GM23338 (cell line): ENCODE measurements around the gene ASAP2. TPM values are rescaled to one million over a fixed set of nuclear protein-coding genes. Genes with fewer than 3 reads are reported as not detected.

Source experiments
- ATAC-seq: fragments of 200-7000 bp; cut with Tn5 transposase; 3 replicates; pipeline ENCODE4 v1.9.1; 2020
- DNase-seq: peaks from one replicate; pipeline ENCODE4 v3.0.0-alpha.2; 2015; ENCODE audit warnings: low spot score
- H2AFZ ChIP-seq: fragments of 200-600 bp; sonication (generic); 2 replicates; pipeline ENCODE4 v1.8.0; 2016; ENCODE audit warnings: antibody characterized with exemption, mild to moderate bottlenecking, moderate library complexity
- H3F3A ChIP-seq: fragments of 200-600 bp; sonication (generic); replicated peaks from 2 replicates; pipeline ENCODE4 v1.8.0; 2017; ENCODE audit warnings: antibody characterized with exemption, mixed run types, low read depth
- H3K27ac ChIP-seq: fragments of 200-600 bp; sonication (generic); 2 replicates; pipeline ENCODE4 v1.6.1; 2016; ENCODE audit warnings: low read depth
- H3K27me3 ChIP-seq: fragments of 200-600 bp; sonication (generic); 2 replicates; pipeline ENCODE4 v1.8.0; 2016; ENCODE audit warnings: mild to moderate bottlenecking, mixed run types, moderate library complexity; ENCODE audit not compliant: insufficient read depth
- H3K36me3 ChIP-seq: fragments of 200-600 bp; sonication (generic); 2 replicates; pipeline ENCODE4 v1.8.0; 2016; ENCODE audit warnings: mild to moderate bottlenecking; ENCODE audit not compliant: insufficient read depth
- H3K4me1 ChIP-seq: fragments of 200-600 bp; sonication (generic); 2 replicates; pipeline ENCODE4 v1.8.0; 2016; ENCODE audit warnings: mild to moderate bottlenecking, moderate library complexity; ENCODE audit not compliant: insufficient read depth
- H3K4me2 ChIP-seq: fragments of 200-600 bp; sonication (generic); 2 replicates; pipeline ENCODE4 v1.7.1; 2017; ENCODE audit warnings: mixed run types
- H3K4me3 ChIP-seq: fragments of 200-600 bp; sonication (generic); 2 replicates; pipeline ENCODE4 v1.6.1; 2016; ENCODE audit warnings: mixed run types
- H3K79me2 ChIP-seq: fragments of 200-600 bp; sonication (generic); replicated peaks from 2 replicates; pipeline ENCODE4 v1.8.0; 2017; ENCODE audit warnings: mild to moderate bottlenecking; ENCODE audit not compliant: insufficient read depth
- H3K9me2 ChIP-seq: fragments of 200-600 bp; sonication (generic); 2 replicates; pipeline ENCODE4 v1.8.0; 2017; ENCODE audit not compliant: insufficient read depth
- H4K20me1 ChIP-seq: fragments of 200-600 bp; sonication (generic); replicated peaks from 2 replicates; pipeline ENCODE4 v1.8.0; 2017; ENCODE audit warnings: mild to moderate bottlenecking; ENCODE audit not compliant: insufficient read depth
- H3K27ac Mint-ChIP-seq: 2 replicates; pipeline ENCODE4 v1.8.0; 2020; ENCODE audit warnings: inconsistent platforms, mild to moderate bottlenecking, moderate library complexity, mixed read lengths
- H3K27me3 Mint-ChIP-seq: 3 replicates; pipeline ENCODE4 v1.8.0; 2022; ENCODE audit warnings: low read depth, mild to moderate bottlenecking, moderate library complexity, mixed read lengths, inconsistent platforms; ENCODE audit not compliant: insufficient read depth, poor library complexity
- H3K36me3 Mint-ChIP-seq: 3 replicates; pipeline ENCODE4 v1.8.0; 2021; ENCODE audit warnings: low read depth, mild to moderate bottlenecking, inconsistent platforms, moderate library complexity, mixed read lengths
- H3K4me1 Mint-ChIP-seq: 3 replicates; pipeline ENCODE4 v1.8.0; 2020; ENCODE audit warnings: mild to moderate bottlenecking, inconsistent platforms, mixed read lengths
- H3K4me3 Mint-ChIP-seq: 3 replicates; pipeline ENCODE4 v1.8.0; 2021; ENCODE audit warnings: moderate library complexity, mild to moderate bottlenecking, inconsistent platforms, mixed read lengths
- H3K9me3 Mint-ChIP-seq: 3 replicates; pipeline ENCODE4 v1.8.0; 2020; ENCODE audit warnings: moderate library complexity, mild to moderate bottlenecking, inconsistent platforms, mixed read lengths
- CREB1 ChIP-seq: fragments of 250-450 bp; sonication (Bioruptor Pico); IDR thresholded peaks from 2 replicates; pipeline ENCODE4 v1.5.0; 2020; ENCODE audit warnings: low read depth, mild to moderate bottlenecking, moderate library complexity
- CTCF ChIP-seq, 2 experiments: fragments of 200-600 bp in 1 of 2; sonication (generic) in 1 of 2; conservative IDR thresholded peaks; 2 replicates each; pipeline versions ENCODE4 v1.5.1 to v1.6.1; 2016 to 2017; ENCODE audit warnings: antibody characterized with exemption in 2 of 2, low read depth in 2 of 2, mild to moderate bottlenecking in 2 of 2, moderate library complexity in 1 of 2
- ETS1 ChIP-seq: IDR thresholded peaks from 2 replicates; pipeline ENCODE4 v1.6.1; 2016; ENCODE audit warnings: antibody characterized with exemption
- EZH2 ChIP-seq: fragments of 200-600 bp; sonication (generic); IDR thresholded peaks from one replicate; pipeline ENCODE4 v1.8.0; 2017; ENCODE audit warnings: antibody characterized with exemption, mild to moderate bottlenecking, low read depth; ENCODE audit not compliant: unreplicated experiment
- EZH2phosphoT487 ChIP-seq: fragments of 200-600 bp; sonication (generic); IDR thresholded peaks from one replicate; pipeline ENCODE4 v1.8.1; 2018; ENCODE audit warnings: antibody characterized with exemption; ENCODE audit not compliant: unreplicated experiment
- JUNB ChIP-seq: IDR thresholded peaks from one replicate; pipeline ENCODE4 v1.6.1; 2016; ENCODE audit warnings: antibody characterized with exemption; ENCODE audit not compliant: unreplicated experiment
- NANOG ChIP-seq: IDR thresholded peaks from 2 replicates; pipeline ENCODE4 v1.6.1; 2016; ENCODE audit warnings: antibody characterized with exemption, borderline replicate concordance
- POLR2AphosphoS5 ChIP-seq: IDR thresholded peaks from 2 replicates; pipeline ENCODE4 v1.6.1; 2016; ENCODE audit warnings: antibody characterized with exemption, low read depth
- REST ChIP-seq: IDR thresholded peaks from one replicate; pipeline ENCODE4 v1.6.1; 2018; ENCODE audit warnings: antibody characterized with exemption; ENCODE audit not compliant: unreplicated experiment
- STAT1 ChIP-seq: IDR thresholded peaks from one replicate; pipeline ENCODE4 v1.6.1; 2016; ENCODE audit warnings: antibody characterized with exemption; ENCODE audit not compliant: unreplicated experiment
- ZNF114 ChIP-seq: fragments of 250-450 bp; sonication (Bioruptor Pico); IDR thresholded peaks from 2 replicates; pipeline ENCODE4 v1.5.0; 2020; ENCODE audit warnings: mild to moderate bottlenecking, moderate library complexity
- ZNF331 ChIP-seq: fragments of 250-450 bp; sonication (Bioruptor Pico); IDR thresholded peaks from 2 replicates; pipeline ENCODE4 v1.5.0; 2020; ENCODE audit warnings: low read depth, mild to moderate bottlenecking, moderate library complexity
- ZNF462 ChIP-seq: fragments of 250-450 bp; sonication (Bioruptor Pico); IDR thresholded peaks from 2 replicates; pipeline ENCODE4 v1.5.0; 2020; ENCODE audit warnings: mild to moderate bottlenecking, moderate library complexity
- polyA plus RNA-seq: library from polyadenylated mRNA; unstranded; fragments of >200 nt; fragmentation: Nextera tagmentation; extraction: Ambion mirVana; gene quantifications from 2 replicates; pipeline ENCODE4 v1.2.1, GENCODE V29; 2016
- total RNA-seq: library from RNA; depleted of rRNA; stranded (reverse); fragments of >200 nt; shearing (Covaris generic); gene quantifications from 2 replicates; pipeline ENCODE4 v1.2.3, GENCODE V29; 2014

The ASAP2 gene
- total and polyA plus RNA-seq, 2 experiments from 2014 or later: 2.6 to 15.6 TPM

- H3K4me3 ChIP-seq: no peak overlapping the region
- H4K20me1 ChIP-seq: peaks cover 14% of the 10 kb centered on the region; the same call in 1 of the 2 replicates
- H3K27ac ChIP-seq: no peak overlapping the region
- H3K4me2 ChIP-seq: no peak overlapping the region
- no peak overlapping the region for H3K27ac Mint-ChIP-seq
- H2AFZ ChIP-seq: no peak overlapping the region
- H3K27me3 ChIP-seq: no peaks in the 10 kb centered on the region
- H3K4me1 Mint-ChIP-seq: peaks cover 9% of the 10 kb centered on the region
- DNase-seq (no peak), ATAC-seq (no peak)
- H3K4me1 ChIP-seq: peaks cover 7% of the 10 kb centered on the region; the same call in 1 of the 2 replicates
- H3F3A ChIP-seq: 0 out of 2 replicates have a peak, but pooled peaks cover 3% of the 10 kb centered on the region
- H3K79me2 ChIP-seq: peaks cover 39% of the 10 kb centered on the region
- H3K4me3 Mint-ChIP-seq: no peak overlapping the region
- H3K27me3 Mint-ChIP-seq: peaks cover 12% of the 10 kb centered on the region
- H3K36me3 ChIP-seq: no peaks in the 10 kb centered on the region; the same call in 1 of the 2 replicates
- no peaks in the 10 kb centered on the region for H3K9me2 ChIP-seq
- H3K9me3 Mint-ChIP-seq: no peaks in the 10 kb centered on the region
- TF ChIP-seq CTCF (conservative IDR thresholded peaks at IDR 0.05; ENCODE audit: low read depth in 2 of 2) (no peak), ZNF462 (CRISPR knock-in tag) (no peak), ZNF114 (CRISPR knock-in tag) (no peak), ZNF331 (CRISPR knock-in tag) (no peak), STAT1 (no peak), JUNB (no peak), POLR2AphosphoS5 (no peak), CREB1 (CRISPR knock-in tag) (no peak), REST (no peak), NANOG (no peak), EZH2 (no peak), EZH2phosphoT487 (no peak), ETS1 (no peak)
- no peaks in the 10 kb centered on the region for H3K36me3 Mint-ChIP-seq
Measured at GRCh38 chr2:9418746-9419145, 212.1 kb downstream of the ASAP2 start.
